ENCODE measurements around the gene RAD51D. TPM values are rescaled to one million over a fixed set of nuclear protein-coding genes. Genes with fewer than 3 reads are reported as not detected.

RAD51D gene
- total and polyA plus RNA-seq, 2 donors from 2014 or later: 7.8 to 13.8 TPM

GRCh38 chr17:35104844-35105450 is 14.7 kb downstream of the RAD51D start:
- Histone ChIP-seq H3K4me1 (ENCODE audit: control insufficient read depth in 2 of 3, insufficient read depth in 2 of 3, low read depth in 1 of 3, low read length in 3 of 3) (no peaks in the 10 kb centered on the region), H3K27ac (ENCODE audit: low read depth in 2 of 2, low read length in 2 of 2) (no peak overlapping the region), H3K9me3 (ENCODE audit: control insufficient read depth in 2 of 3, insufficient read depth in 1 of 3, low read length in 3 of 3) (no peaks in the 10 kb centered on the region), H3K27me3 (ENCODE audit: control insufficient read depth, insufficient read depth, low read length) (no peaks in the 10 kb centered on the region), H3K36me3 (ENCODE audit: control insufficient read depth in 2 of 3, insufficient read depth in 3 of 3, low read length in 3 of 3) (peaks cover 0 to 14% (median 9%) of the 10 kb centered on the region in 3 donors), H3K4me3 (ENCODE audit: low read length in 3 of 3) (no peak overlapping the region), H3K9ac (ENCODE audit: low read length in 3 of 3) (no peak overlapping the region)
- FAIRE-seq: no peak
- intact Hi-C loops (cut with DNase I): no loop called here
- peak in 1 of 5 donors; percentile 0 for DNase-seq
- no peak for TF ChIP-seq CTCF (IDR thresholded peaks at IDR 0.05; ENCODE audit: borderline replicate concordance, extremely low read depth, insufficient read depth)

GRCh38 chr17:35103271-35103670 is 16.4 kb downstream of the RAD51D start:
- intact Hi-C loops (cut with DNase I): no loop called here
- H3K9ac ChIP-seq (ENCODE audit: low read length in 3 of 3): no peak overlapping the region
- H3K36me3 ChIP-seq (ENCODE audit: control insufficient read depth in 2 of 3, insufficient read depth in 3 of 3, low read length in 3 of 3): peaks cover 0 to 21% (median 9%) of the 10 kb centered on the region in 3 donors
- DNase-seq (peak in 1 of 5 donors; percentile 22), FAIRE-seq (no peak)
- no peaks in the 10 kb centered on the region for H3K27me3 ChIP-seq (ENCODE audit: control insufficient read depth, insufficient read depth, low read length)
- no peak overlapping the region for H3K4me3 ChIP-seq (ENCODE audit: low read length in 3 of 3)
- no peaks in the 10 kb centered on the region for H3K4me1 ChIP-seq (ENCODE audit: control insufficient read depth in 2 of 3, insufficient read depth in 2 of 3, low read depth in 1 of 3, low read length in 3 of 3)
- TF ChIP-seq CTCF (IDR thresholded peaks at IDR 0.05; ENCODE audit: borderline replicate concordance, extremely low read depth, insufficient read depth): no peak
- H3K27ac ChIP-seq (ENCODE audit: low read depth in 2 of 2, low read length in 2 of 2): no peak overlapping the region
- no peaks in the 10 kb centered on the region for H3K9me3 ChIP-seq (ENCODE audit: control insufficient read depth in 2 of 3, insufficient read depth in 1 of 3, low read length in 3 of 3)

GRCh38 chr17:35101725-35102124 is 17.9 kb downstream of the RAD51D start:
- no peaks in the 10 kb centered on the region for H3K4me1 ChIP-seq (ENCODE audit: control insufficient read depth in 2 of 3, insufficient read depth in 2 of 3, low read depth in 1 of 3, low read length in 3 of 3)
- FAIRE-seq (no peak), DNase-seq (no peak)
- no peaks in the 10 kb centered on the region for H3K27me3 ChIP-seq (ENCODE audit: control insufficient read depth, insufficient read depth, low read length)
- intact Hi-C loops (cut with DNase I): no loop called here
- no peaks in the 10 kb centered on the region for H3K9me3 ChIP-seq (ENCODE audit: control insufficient read depth in 2 of 3, insufficient read depth in 1 of 3, low read length in 3 of 3)
- no peak overlapping the region for H3K27ac ChIP-seq (ENCODE audit: low read depth in 2 of 2, low read length in 2 of 2)
- no peak for TF ChIP-seq CTCF (IDR thresholded peaks at IDR 0.05; ENCODE audit: borderline replicate concordance, extremely low read depth, insufficient read depth)
- peaks cover 0 to 21% (median 9%) of the 10 kb centered on the region in 3 donors for H3K36me3 ChIP-seq (ENCODE audit: control insufficient read depth in 2 of 3, insufficient read depth in 3 of 3, low read length in 3 of 3)
- no peak overlapping the region for H3K9ac ChIP-seq (ENCODE audit: low read length in 3 of 3)
- no peak overlapping the region for H3K4me3 ChIP-seq (ENCODE audit: low read length in 3 of 3)

GRCh38 chr17:35101036-35101435 is 18.6 kb downstream of the RAD51D start:
- Histone ChIP-seq H3K27me3 (ENCODE audit: control insufficient read depth, insufficient read depth, low read length) (no peaks in the 10 kb centered on the region), H3K27ac (ENCODE audit: low read depth in 2 of 2, low read length in 2 of 2) (no peak overlapping the region), H3K4me1 (ENCODE audit: control insufficient read depth in 2 of 3, insufficient read depth in 2 of 3, low read depth in 1 of 3, low read length in 3 of 3) (no peaks in the 10 kb centered on the region), H3K36me3 (ENCODE audit: control insufficient read depth in 2 of 3, insufficient read depth in 3 of 3, low read length in 3 of 3) (peaks cover 0 to 16% (median 6%) of the 10 kb centered on the region in 3 donors), H3K4me3 (ENCODE audit: low read length in 3 of 3) (no peak overlapping the region), H3K9me3 (ENCODE audit: control insufficient read depth in 2 of 3, insufficient read depth in 1 of 3, low read length in 3 of 3) (no peaks in the 10 kb centered on the region), H3K9ac (ENCODE audit: low read length in 3 of 3) (no peak overlapping the region)
- no peak for FAIRE-seq
- TF ChIP-seq CTCF (IDR thresholded peaks at IDR 0.05; ENCODE audit: borderline replicate concordance, extremely low read depth, insufficient read depth): no peak
- intact Hi-C loops (cut with DNase I): no loop called here
- DNase-seq: peak in 1 of 5 donors; percentile 7

All from kidney (tissue), 14 donors.